ENCODE results near the gene GBP5.
"Not testable (repeated sequence)": the region's sequence is repeated elsewhere in the genome, so short reads cannot be mapped to it uniquely, and the experiment has no call there.

Gene GBP5

GRCh38 chr1:89284078-89284763, 11.6 kb upstream of the GBP5 start:
- not testable (repeated sequence) for H3K27ac ChIP-seq; DNase-seq (ENCODE audit: low read depth, low spot score)

GRCh38 chr1:89280766-89281165, 8.1 kb upstream of the GBP5 start:
- no peak overlapping the region for H3K27ac ChIP-seq
- no peak for DNase-seq (ENCODE audit: low read depth, low spot score)

GRCh38 chr1:89279011-89279466, 6.4 kb upstream of the GBP5 start:
- DNase-seq (ENCODE audit: low read depth, low spot score) = no peak

GRCh38 chr1:89277725-89278124, 5.1 kb upstream of the GBP5 start:
- no peak for DNase-seq (ENCODE audit: low read depth, low spot score)
- H3K27ac ChIP-seq = no peak overlapping the region

More at GRCh38 chr1:89279011-89279466, 6.4 kb upstream of the GBP5 start:
- H3K27ac ChIP-seq = no peak overlapping the region

- no peak overlapping the region for H3K27ac ChIP-seq
- no peak for DNase-seq (ENCODE audit: low read depth, low spot score)
Measured at GRCh38 chr1:89276690-89277089, 4.0 kb upstream of the GBP5 start.

- H3K27ac ChIP-seq = peak overlapping the region; percentile 73
- DNase-seq (ENCODE audit: low read depth, low spot score) = peak; percentile 60
Measured at GRCh38 chr1:89274411-89274857, 1.8 kb upstream of the GBP5 start.

- H3K27ac ChIP-seq = no peak overlapping the region
- DNase-seq (ENCODE audit: low read depth, low spot score) = no peak
Measured at GRCh38 chr1:89273324-89273778, 691 bp upstream of the GBP5 start.

- H3K27ac ChIP-seq = peak overlapping the region; percentile 80
- DNase-seq (ENCODE audit: low read depth, low spot score) = peak; percentile 80
Measured at GRCh38 chr1:89271341-89272015, 1.2 kb downstream of the GBP5 start.

- no peak overlapping the region for H3K27ac ChIP-seq
- DNase-seq (ENCODE audit: low read depth, low spot score) = no peak
Measured at GRCh38 chr1:89270423-89270822, 2.2 kb downstream of the GBP5 start.

GRCh38 chr1:89269277-89269676, 3.4 kb downstream of the GBP5 start:
- DNase-seq (ENCODE audit: low read depth, low spot score) = no peak
- no peak overlapping the region for H3K27ac ChIP-seq

- H3K27ac ChIP-seq = no peak overlapping the region
- DNase-seq (ENCODE audit: low read depth, low spot score) = no peak
Measured at GRCh38 chr1:89262643-89263042, 10.0 kb downstream of the GBP5 start.

GRCh38 chr1:89261926-89262515, 10.6 kb downstream of the GBP5 start:
- DNase-seq (ENCODE audit: low read depth, low spot score) = no peak
- H3K27ac ChIP-seq = no peak overlapping the region

- no peak for DNase-seq (ENCODE audit: low read depth, low spot score)
- H3K27ac ChIP-seq = no peak overlapping the region
Measured at GRCh38 chr1:89260566-89261255, 11.9 kb downstream of the GBP5 start.

- no peak overlapping the region for H3K27ac ChIP-seq
- no peak for DNase-seq (ENCODE audit: low read depth, low spot score)
Measured at GRCh38 chr1:89260042-89260441, 12.6 kb downstream of the GBP5 start.

GRCh38 chr1:89259283-89259971, 13.2 kb downstream of the GBP5 start:
- no peak overlapping the region for H3K27ac ChIP-seq
- no peak for DNase-seq (ENCODE audit: low read depth, low spot score)

- no peak overlapping the region for H3K27ac ChIP-seq
- no peak for DNase-seq (ENCODE audit: low read depth, low spot score)
Measured at GRCh38 chr1:89257041-89257440, 15.6 kb downstream of the GBP5 start.

- DNase-seq (ENCODE audit: low read depth, low spot score); H3K27ac ChIP-seq: not testable (repeated sequence)
Measured at GRCh38 chr1:89255581-89255980, 17.1 kb downstream of the GBP5 start.

- H3K27ac ChIP-seq = no peak overlapping the region
- no peak for DNase-seq (ENCODE audit: low read depth, low spot score)
Measured at GRCh38 chr1:89254658-89255287, 17.9 kb downstream of the GBP5 start.

- no peak overlapping the region for H3K27ac ChIP-seq
Measured at GRCh38 chr1:89243046-89243445, 29.6 kb downstream of the GBP5 start.

More at GRCh38 chr1:89243046-89243445, 29.6 kb downstream of the GBP5 start:
- DNase-seq (ENCODE audit: low read depth, low spot score) = no peak
